Activated T-helper 1 cell treated with Interleukin-2 at 50 U/mL for 16 hours (primary cell): ENCODE data around the gene PPP1R37.

Experiments
- DNase-seq: peaks from one replicate; pipeline ENCODE4 v3.0.0-alpha.2; 2020; ENCODE audit warnings: low read depth

The PPP1R37 gene

DNA sequence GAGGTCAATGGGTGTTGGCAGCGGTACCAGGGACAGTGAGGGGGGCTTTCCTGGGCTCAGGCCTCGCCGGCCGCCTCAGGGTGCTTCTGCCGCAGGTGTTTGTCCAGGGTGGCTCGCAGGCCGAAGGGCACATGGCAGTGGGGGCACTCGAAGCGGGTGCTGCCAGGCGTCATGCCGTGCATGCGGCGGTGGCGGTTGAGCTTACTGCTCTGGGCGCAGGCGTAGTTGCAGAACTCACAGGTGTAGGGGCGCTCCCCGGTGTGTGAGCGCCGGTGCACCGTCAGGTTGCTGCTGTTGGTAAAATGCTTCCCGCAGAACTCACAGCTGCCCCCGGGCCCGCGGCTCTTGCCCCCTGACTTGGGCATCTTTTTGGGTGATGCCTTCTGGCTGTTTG is 21.4 kb upstream of the PPP1R37 start:
- no peak for DNase-seq

- no peak for DNase-seq
Measured at GRCh38 chr19:45071969-45072790, 20.8 kb upstream of the PPP1R37 start.

DNA sequence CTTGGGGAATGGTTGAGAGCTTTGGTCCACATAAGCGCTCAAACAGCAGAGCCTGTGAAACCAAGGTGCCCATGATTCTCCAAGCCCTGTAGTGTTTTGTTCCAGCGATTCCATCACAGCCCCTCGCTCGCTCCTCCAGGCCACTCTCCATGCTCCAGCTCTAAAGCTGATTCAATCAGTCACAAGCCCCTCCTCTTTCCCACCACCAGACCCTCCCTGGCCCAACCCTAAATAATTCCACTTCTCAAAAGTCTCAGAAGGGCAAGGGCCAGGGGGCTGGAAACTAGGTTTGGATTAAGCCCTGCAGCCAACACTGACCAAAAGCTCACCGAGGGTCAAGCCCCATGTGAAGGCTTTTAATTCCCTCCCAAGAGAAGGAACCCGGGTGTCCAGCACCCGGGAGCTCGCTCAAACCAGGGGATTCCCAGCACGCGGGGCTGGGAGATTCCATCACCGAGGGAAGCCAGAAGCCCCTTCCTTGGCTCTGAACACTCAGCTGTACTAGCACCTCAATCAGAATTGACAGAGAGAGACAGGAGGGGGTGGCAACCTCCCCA is 18.2 kb upstream of the PPP1R37 start:
- no peak for DNase-seq

DNA sequence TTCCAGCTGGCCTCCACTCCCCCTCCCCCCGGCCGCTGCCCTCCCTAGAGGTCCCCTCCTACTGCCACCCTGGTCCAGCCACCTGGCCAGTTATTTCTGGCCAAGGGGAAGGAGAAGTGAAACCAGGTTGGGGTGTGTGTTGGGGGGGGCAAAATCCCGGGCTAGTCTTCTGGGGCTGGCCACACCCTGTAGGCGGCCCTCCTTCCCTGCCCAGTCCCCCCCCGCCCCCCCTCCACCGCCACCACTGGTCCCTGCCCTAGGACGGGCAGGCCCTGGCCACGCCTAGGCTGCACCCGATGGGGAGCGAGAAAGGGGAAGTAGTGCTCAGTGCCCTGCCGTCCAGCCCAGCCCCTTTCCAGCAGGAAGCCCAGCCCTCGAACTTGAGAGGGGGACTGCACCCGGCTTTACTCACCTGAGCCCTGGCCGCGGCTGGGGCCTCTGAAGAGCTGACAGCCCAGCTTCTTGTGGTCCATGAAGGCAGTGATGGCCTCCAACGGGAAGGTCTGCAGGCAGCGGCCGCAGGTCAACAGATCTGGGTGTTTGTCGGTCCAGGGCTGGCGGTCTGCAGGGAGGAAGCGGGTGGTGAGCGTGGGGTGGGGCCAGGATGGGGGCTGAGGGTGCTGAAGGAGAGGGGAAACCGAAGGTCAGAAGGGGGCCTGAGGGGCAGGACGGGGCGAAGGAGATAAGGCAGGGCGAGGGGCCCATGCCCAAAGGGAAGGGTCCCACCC is 17.5 kb upstream of the PPP1R37 start:
- DNase-seq = no peak

DNA sequence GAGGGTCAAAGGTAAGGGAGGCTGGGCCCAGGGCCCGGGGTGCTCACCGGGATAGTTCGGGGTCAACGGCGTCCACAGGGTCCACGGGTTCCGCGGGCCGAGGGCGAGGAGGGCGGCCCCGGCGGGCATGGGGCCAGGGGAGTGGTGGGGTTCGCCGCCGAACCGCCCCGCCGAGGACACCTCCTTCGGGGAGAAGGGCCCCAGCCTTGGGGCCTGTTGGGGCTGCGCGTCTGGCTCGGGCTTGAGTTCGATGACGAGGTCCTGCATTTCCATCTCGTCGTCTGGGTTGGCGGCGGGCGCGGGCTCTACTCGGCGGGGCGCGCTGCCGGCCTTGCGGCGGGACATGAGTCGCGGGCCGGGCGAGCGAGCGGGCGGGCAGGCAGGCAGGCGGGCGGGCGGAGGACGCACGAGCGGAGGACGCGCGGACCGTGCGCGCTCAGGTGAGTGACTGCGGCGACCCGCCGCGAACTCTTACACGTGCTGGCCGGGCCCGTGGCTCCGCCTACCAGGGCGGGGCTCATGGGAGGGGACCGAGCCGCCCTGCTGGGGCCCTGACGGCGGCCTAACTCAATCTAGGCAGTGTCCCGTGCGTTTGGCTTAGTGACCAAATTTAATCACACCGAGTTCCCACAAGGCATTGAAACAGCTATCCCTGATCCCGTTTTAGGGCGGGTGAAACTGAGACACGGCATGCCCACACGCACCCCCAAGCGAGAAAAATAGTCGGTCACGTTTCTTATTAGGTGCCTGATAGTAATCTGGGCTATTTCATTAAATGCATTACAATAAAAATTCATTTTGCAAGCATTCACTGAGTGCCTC is 16.7 kb upstream of the PPP1R37 start, which contains the start of gene ZNF296:
Gene ZNF296, minus strand, starts transcription at position 450 of the 822 bp plus-strand sequence. Its CDS starts 105 bp downstream, at position 345.
- peak; percentile 62 for DNase-seq

DNA sequence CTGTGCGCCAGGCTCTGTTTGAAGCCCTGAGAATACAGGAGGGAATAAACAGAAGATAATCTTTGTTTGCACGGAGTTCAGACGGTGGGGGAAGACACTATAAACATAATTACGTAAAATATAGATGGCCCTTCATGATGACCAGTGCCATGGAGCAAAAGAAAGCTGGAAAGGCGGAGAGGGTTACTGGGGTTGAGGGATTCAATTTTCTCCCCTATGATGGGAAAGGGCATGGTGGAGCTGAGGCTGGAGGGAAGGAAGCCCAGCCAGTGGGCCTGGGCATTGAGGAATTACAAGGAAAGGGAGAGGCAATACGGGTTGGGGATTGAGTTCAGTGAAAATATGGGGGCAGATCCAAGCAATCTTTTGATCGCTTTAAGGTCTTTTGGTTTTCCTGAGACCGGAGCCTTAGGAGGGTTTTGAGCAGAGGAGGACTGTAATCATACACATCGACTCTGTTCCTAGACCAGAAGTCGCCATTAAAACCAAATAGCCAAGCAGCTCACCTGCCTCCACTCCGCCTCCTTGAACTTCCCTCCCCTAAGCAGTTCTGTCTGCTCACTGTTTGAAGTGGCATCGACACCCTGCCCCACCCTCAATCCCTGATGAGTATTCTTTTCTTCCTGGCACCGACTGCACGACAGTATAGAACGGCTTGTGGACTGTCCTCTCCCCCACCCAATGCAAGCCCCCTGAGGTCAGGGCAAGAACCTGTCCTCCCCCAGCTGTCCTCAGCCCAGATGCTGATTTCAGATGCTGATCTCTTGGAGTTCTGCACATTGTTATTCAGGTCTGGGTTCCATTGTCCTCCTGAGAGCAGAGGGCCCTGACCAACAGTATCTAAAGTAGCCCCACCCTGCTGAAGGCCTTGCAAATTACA is 15.9 kb upstream of the PPP1R37 start:
- DNase-seq = no peak

- DNase-seq = no peak
Measured at GRCh38 chr19:45078390-45079062, 14.5 kb upstream of the PPP1R37 start.

DNA sequence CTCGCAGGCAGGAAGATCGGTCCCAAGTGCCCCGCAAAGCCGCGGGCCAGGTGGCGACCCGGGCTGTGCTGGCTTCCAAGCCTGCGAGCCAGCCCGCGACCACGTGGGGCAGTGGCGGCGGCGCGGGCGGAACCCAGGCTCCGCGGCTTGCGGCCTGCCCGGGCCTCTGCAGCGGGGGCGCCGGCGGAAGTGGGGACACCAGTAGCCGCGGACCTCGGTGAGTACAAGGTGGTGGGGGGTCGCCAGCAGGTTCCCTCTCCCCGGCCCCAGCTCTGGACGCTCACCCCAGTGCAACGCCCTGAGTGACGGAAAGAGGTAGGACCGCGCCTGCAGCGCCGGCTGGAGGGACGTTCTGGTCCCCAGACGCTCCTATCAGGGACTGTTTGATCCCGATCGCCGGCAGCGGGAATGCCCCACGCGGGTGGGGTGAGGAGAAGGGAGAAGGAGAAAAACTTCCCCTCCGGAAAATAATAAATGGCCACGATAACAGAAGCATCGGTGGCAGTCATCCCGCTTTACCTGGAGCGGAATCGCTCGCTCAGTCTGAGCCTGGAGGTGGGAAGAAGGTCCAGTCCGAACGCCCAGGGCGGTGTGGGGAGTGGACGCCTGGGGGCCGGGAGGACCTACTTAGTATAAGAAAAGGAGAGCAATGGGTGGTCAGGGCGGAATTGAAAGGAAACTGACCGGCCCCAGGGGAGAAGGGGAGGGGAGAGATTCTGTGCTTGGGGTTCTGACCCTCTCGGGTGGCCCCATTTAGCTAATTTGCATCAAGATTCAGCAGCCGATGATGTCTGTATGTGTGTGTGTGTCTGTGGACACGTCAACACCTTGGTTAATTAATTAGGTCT is 13.7 kb upstream of the PPP1R37 start, which contains the start of gene GEMIN7:
Gene GEMIN7, plus strand, starts transcription at position 198 of the 848 bp plus-strand sequence. CDS start 10,855 bp downstream, outside the sequence.
- DNase-seq = peak; percentile 72

DNA sequence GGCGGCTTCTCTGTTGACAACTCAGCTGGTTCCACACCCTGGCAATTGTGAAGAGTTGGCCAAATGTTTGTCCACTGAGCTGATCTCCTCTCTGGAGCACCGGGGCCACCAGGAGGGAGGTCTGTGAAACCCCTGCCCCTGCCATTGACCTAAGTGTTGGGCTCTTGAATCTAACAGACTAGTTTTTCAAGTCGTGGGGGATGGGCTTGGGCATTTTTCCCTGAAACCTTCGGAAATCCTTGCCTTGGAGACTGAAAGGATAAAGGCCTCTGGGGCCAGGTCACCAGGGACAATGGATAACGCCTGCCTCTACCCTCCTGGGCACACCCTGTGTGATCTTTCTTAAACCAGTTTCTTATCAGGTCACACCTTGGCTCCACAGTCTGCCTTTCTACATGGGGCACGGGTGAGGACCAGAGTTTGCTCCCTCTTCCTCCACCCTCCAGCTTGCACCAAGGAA is 13.0 kb upstream of the PPP1R37 start:
- DNase-seq = no peak

DNA sequence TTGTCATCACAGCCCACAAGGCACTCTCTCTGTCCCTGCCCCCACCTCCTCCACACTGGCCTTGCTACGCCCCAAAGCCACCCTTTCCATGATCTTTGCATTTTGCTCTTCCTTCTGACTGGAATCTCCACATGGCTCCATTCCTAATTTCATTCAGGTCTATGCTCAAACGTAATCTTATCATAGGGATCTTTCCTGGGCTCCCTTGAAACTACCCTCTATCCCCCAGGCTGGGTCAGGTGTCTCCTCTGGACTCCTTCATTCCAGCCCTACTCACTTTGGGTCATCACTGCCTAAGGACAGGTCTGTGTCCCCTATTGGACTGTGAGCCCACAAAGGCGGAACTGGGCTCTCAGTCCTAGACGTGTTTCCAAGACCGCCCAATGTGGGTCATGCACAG is 10.8 kb upstream of the PPP1R37 start:
- DNase-seq = no peak

DNA sequence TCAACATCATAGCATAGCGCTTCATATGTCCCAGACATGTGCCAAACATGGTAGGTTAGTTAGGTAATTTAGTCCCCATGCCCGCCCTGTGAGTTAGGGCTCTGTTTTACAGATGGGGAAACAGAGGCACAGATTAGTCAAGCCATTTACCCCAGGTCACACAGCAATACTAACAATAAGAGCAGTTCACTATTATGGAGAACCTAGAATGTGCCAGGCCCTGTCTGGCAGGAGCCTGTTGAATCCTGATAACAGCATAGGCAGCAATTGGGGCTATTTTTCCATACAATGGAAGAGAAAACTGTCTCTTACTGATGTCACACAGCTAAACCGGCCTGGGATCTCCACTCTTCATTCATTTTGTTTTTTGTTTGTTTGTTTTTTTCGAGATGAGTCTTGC is 6.5 kb upstream of the PPP1R37 start:
- no peak for DNase-seq

GRCh38 chr19:45087531-45087930 is 5.4 kb upstream of the PPP1R37 start:
- DNase-seq = peak; percentile 42

- no peak for DNase-seq
Measured at GRCh38 chr19:45090034-45090433, 2.9 kb upstream of the PPP1R37 start.

DNA sequence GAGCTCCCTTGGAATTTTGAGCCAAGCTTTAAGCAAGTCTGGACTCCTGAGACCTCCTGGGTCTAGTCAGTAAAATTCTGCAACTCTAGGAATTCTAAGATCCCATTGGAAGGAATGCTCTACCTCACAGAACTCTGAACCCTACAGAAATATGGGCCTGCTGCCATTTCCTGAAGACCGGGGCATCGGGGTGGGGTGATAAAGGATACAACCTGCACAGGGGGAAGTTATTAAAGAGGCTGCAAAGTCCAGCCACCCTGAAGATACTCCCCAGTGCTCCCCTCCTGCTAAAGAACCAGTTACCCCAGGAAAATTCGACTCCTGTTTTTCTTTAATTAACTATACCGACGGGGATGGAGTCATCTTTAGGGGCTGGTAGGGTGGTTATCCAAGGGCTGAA is 2.4 kb upstream of the PPP1R37 start:
- no peak for DNase-seq

GRCh38 chr19:45091031-45091923 is 1.7 kb upstream of the PPP1R37 start:
- DNase-seq = peak; percentile 94

- no peak for DNase-seq
Measured at GRCh38 chr19:45094137-45094536, 1.2 kb downstream of the PPP1R37 start.

DNA sequence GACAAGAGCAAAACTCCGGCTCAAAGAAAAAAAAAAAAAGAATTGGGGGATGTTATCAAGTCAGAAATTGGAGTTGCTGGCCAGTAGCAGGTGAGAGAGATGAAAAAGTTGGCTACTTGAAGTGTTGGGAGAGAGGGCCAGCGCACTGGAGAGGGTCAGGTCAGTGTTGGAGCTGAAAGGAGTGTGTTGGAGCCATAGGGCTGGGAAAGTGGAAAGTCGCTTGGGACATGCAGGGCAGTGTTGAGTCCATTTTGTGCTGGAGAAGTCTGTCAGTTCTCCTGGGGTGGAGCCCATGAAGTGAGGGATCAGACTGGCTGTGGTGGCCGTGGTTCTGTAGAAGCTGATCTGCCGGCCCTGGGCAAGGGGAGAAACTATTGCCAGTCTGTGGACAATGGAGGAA is 1.7 kb downstream of the PPP1R37 start:
- DNase-seq = no peak
